ENCODE results near the gene MEOX2. TPM values are rescaled to one million over a fixed set of nuclear protein-coding genes. Genes with fewer than 3 reads are reported as not detected.

The MEOX2 gene
- polyA plus RNA-seq, 2 of the 4 experiments (the other 2 are of a cell fraction): not detected

GRCh38 chr7:15582773-15583172 is 103.7 kb downstream of the MEOX2 start:
- no peak for FAIRE-seq
- POLR2A ChIA-PET: no interaction called here

DNA sequence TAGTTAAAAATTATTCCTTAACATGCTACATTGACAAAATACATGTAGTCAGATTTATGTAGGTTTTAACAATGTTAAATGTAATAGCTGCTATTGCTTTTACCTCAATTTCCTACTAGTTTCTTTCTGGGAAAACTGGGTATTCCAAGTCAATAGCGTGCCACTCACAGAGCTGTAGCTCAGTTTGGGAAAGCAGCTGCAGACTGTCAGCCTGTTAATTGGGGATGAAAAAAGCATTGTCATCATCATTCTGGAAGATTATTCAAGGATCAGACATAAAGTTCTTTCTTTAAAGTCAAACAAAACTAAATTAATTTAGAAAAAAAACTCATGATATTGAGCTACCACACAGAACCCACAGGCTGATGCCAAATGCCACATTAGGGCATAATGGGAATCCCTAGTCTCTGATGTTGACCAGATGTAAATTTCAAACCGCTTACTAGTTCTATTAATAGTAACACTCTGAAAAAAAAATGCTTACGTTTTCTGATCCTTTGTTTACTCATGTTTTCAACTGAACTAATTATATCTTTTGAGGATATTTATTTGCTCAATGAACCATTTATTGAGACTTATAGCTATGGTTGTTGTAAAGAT is 105.0 kb downstream of the MEOX2 start:
- H3K27ac ChIP-seq: no peak overlapping the region
- CTCF ChIA-PET: no interaction called here
- H3K4me3 ChIP-seq: no peak overlapping the region
- POLR2A ChIA-PET: no interaction called here
- FAIRE-seq: no peak
- no peak overlapping the region for H3K4me2 ChIP-seq
- TF ChIP-seq, protein P1, sequence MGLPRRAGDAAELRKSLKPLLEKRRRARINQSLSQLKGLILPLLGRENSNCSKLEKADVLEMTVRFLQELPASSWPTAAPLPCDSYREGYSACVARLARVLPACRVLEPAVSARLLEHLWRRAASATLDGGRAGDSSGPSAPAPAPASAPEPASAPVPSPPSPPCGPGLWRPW (IDR thresholded peaks at IDR 0.05): no peak
- TF ChIP-seq MAFK (IDR thresholded peaks at IDR 0.05; ENCODE audit: partially characterized antibody) (no peak), NR3C1 (IDR thresholded peaks at IDR 0.05) (no peak), TFCP2L1 (CRISPR knock-in tag; IDR thresholded peaks at IDR 0.05) (no peak), SREBF2 (IDR thresholded peaks at IDR 0.05) (no peak), MAX (IDR thresholded peaks at IDR 0.05) (no peak), CTCF (IDR thresholded peaks at IDR 0.05) (no peak), PHF8 (IDR thresholded peaks at IDR 0.05; ENCODE audit: borderline replicate concordance, low read depth) (no peak), SMC3 (IDR thresholded peaks at IDR 0.05) (no peak), CHD4 (IDR thresholded peaks at IDR 0.05; ENCODE audit: borderline replicate concordance) (no peak), KDM1A (IDR thresholded peaks at IDR 0.05; ENCODE audit: low read depth) (no peak)
- TF ChIP-seq, protein P2, sequence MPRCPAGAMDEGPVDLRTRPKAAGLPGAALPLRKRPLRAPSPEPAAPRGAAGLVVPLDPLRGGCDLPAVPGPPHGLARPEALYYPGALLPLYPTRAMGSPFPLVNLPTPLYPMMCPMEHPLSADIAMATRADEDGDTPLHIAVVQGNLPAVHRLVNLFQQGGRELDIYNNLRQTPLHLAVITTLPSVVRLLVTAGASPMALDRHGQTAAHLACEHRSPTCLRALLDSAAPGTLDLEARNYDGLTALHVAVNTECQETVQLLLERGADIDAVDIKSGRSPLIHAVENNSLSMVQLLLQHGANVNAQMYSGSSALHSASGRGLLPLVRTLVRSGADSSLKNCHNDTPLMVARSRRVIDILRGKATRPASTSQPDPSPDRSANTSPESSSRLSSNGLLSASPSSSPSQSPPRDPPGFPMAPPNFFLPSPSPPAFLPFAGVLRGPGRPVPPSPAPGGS (IDR thresholded peaks at IDR 0.05): no peak
- ATAC-seq: no peak
- H3K4me1 ChIP-seq: no peaks in the 10 kb centered on the region
- DNase-seq (ENCODE audit: low read depth in 1 of 2, low spot score in 1 of 2): no peak
- H3K9me3 ChIP-seq: peaks cover 7% of the 10 kb centered on the region
- WGBS (ENCODE audit: missing lambda C conversion rate): 45% methylated on average over 3 of the region's 3 CpGs

More at GRCh38 chr7:15582773-15583172, 103.7 kb downstream of the MEOX2 start:
- CTCF ChIA-PET: no interaction called here
- no peaks in the 10 kb centered on the region for H3K4me1 ChIP-seq
- TF ChIP-seq MAFK (IDR thresholded peaks at IDR 0.05; ENCODE audit: partially characterized antibody) (no peak), HOXA7 (CRISPR knock-in tag; IDR thresholded peaks at IDR 0.05) (no peak), FOSL2 (IDR thresholded peaks at IDR 0.05) (no peak), FOSL2 (CRISPR knock-in tag; IDR thresholded peaks at IDR 0.05) (no peak), CTCF (IDR thresholded peaks at IDR 0.05) (no peak), CBX8 (IDR thresholded peaks at IDR 0.05) (no peak), EHMT2 (IDR thresholded peaks at IDR 0.05; ENCODE audit: low read depth) (no peak), BHLHE40 (IDR thresholded peaks at IDR 0.05; ENCODE audit: low read depth, low read length) (no peak), RFX5 (IDR thresholded peaks at IDR 0.05) (no peak), HDAC2 (IDR thresholded peaks at IDR 0.05) (no peak), HOXB13 (CRISPR knock-in tag; IDR thresholded peaks at IDR 0.05; ENCODE audit: low read depth) (no peak)
- TF ChIP-seq, protein P1 (IDR thresholded peaks at IDR 0.05): no peak
- ATAC-seq (no peak), DNase-seq (ENCODE audit: low read depth in 1 of 2, low spot score in 1 of 2) (no peak)
- H3K9me3 ChIP-seq: peaks cover 7% of the 10 kb centered on the region
- 94% methylated on average over 1 of the region's 1 CpG for WGBS (ENCODE audit: missing lambda C conversion rate)
- H3K4me2 ChIP-seq: no peak overlapping the region
- no peak overlapping the region for H3K27ac ChIP-seq
- no peak overlapping the region for H3K4me3 ChIP-seq

Measured in A549 (cell line).